ENCODE data around the gene KAT7.

DNA sequence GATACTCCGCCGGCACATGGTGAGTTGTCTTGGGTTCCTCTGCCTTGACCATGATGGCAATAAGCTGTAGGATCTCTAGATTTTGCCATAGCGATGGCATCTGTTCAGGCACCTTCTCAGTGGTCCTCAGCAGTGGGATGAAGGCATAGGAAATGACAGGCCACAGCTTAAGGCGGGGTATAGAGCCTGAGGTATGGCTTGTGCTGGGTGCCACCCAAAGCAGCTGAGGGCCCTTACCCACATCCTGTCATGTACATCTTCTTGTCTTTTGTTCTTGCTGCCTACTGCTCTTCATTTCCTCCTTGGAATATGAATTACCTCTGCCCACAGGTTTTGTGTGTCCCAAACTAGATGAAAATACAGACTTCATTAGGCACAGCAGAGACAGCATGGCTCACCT is 29.5 kb downstream of the KAT7 start:
- TF ChIP-seq POLR2AphosphoS5 (IDR thresholded peaks at IDR 0.05; ENCODE audit: low read depth) (no peak), CTCF (conservative IDR thresholded peaks at IDR 0.05; ENCODE audit: low read depth in 2 of 2) (no peak), EZH2 (IDR thresholded peaks at IDR 0.05; ENCODE audit: low read depth, unreplicated experiment) (no peak), STAT1 (IDR thresholded peaks at IDR 0.05; ENCODE audit: unreplicated experiment) (no peak)
- TF ChIP-seq, protein P1, sequence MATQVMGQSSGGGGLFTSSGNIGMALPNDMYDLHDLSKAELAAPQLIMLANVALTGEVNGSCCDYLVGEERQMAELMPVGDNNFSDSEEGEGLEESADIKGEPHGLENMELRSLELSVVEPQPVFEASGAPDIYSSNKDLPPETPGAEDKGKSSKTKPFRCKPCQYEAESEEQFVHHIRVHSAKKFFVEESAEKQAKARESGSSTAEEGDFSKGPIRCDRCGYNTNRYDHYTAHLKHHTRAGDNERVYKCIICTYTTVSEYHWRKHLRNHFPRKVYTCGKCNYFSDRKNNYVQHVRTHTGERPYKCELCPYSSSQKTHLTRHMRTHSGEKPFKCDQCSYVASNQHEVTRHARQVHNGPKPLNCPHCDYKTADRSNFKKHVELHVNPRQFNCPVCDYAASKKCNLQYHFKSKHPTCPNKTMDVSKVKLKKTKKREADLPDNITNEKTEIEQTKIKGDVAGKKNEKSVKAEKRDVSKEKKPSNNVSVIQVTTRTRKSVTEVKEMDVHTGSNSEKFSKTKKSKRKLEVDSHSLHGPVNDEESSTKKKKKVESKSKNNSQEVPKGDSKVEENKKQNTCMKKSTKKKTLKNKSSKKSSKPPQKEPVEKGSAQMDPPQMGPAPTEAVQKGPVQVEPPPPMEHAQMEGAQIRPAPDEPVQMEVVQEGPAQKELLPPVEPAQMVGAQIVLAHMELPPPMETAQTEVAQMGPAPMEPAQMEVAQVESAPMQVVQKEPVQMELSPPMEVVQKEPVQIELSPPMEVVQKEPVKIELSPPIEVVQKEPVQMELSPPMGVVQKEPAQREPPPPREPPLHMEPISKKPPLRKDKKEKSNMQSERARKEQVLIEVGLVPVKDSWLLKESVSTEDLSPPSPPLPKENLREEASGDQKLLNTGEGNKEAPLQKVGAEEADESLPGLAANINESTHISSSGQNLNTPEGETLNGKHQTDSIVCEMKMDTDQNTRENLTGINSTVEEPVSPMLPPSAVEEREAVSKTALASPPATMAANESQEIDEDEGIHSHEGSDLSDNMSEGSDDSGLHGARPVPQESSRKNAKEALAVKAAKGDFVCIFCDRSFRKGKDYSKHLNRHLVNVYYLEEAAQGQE (IDR thresholded peaks at IDR 0.05; ENCODE audit: unreplicated experiment), result no peak
